ENCODE data around the gene UGGT2. TPM values are rescaled to one million over a fixed set of nuclear protein-coding genes. Genes with fewer than 3 reads are reported as not detected.
"Not testable (repeated sequence)": the region's sequence is repeated elsewhere in the genome, so short reads cannot be mapped to it uniquely, and the experiment has no call there.

Gene UGGT2
- polyA plus RNA-seq, 2 of the 4 experiments (the other 2 are of a cell fraction): 10.3 to 27.9 TPM

DNA sequence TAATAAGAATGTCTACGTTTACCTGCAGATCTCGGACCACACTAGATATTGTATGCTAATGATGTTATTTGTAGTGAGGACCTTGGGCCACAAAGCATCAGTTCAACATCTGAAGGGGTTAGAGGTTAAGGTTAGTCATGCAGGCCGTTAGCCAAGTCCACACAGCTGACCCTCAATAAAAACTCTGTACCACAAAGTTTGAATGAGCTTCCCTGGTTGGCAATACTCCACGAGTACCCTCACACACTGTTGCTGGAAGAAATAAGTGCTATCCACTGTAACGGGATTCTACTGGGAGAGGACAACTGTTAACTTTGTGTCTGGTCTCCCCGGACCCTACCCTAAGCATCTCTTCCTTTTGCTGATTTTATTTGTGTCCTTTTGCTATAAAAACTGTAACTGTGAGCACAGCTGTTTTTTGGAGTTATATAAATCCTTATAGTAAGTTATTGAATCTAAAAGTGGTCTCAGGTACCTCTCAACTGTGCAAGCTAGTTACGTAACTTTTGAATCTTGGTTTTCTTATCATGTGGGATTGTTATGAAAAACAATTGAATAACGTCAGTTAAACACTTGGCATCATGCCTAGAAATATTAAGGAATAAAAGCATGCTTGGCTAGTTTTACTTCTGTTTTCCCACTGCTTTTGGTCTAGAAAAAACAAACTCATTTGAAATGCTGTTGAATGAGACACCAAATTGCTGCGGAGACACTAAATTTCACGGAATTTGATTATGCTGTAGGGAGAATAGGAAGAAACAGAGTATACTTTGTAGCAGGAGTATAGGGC, 194.7 kb downstream of the UGGT2 start:
- no peak for ATAC-seq
- 89% methylated on average over 10 of the region's 10 CpGs for WGBS (ENCODE audit: missing lambda C conversion rate)
- TF ChIP-seq MYC (IDR thresholded peaks at IDR 0.05; ENCODE audit: borderline replicate concordance, low read length) (no peak), PHF8 (IDR thresholded peaks at IDR 0.05; ENCODE audit: borderline replicate concordance, low read depth) (no peak), FOSL2 (IDR thresholded peaks at IDR 0.05) (no peak), FOSL2 (CRISPR knock-in tag; IDR thresholded peaks at IDR 0.05) (no peak), HOXA7 (CRISPR knock-in tag; IDR thresholded peaks at IDR 0.05) (no peak), RFX5 (IDR thresholded peaks at IDR 0.05) (no peak), TFCP2L1 (CRISPR knock-in tag; IDR thresholded peaks at IDR 0.05) (no peak)
- TF ChIP-seq, protein P1, sequence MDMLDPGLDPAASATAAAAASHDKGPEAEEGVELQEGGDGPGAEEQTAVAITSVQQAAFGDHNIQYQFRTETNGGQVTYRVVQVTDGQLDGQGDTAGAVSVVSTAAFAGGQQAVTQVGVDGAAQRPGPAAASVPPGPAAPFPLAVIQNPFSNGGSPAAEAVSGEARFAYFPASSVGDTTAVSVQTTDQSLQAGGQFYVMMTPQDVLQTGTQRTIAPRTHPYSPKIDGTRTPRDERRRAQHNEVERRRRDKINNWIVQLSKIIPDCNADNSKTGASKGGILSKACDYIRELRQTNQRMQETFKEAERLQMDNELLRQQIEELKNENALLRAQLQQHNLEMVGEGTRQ (IDR thresholded peaks at IDR 0.05): no peak
- TF ChIP-seq, protein P2, sequence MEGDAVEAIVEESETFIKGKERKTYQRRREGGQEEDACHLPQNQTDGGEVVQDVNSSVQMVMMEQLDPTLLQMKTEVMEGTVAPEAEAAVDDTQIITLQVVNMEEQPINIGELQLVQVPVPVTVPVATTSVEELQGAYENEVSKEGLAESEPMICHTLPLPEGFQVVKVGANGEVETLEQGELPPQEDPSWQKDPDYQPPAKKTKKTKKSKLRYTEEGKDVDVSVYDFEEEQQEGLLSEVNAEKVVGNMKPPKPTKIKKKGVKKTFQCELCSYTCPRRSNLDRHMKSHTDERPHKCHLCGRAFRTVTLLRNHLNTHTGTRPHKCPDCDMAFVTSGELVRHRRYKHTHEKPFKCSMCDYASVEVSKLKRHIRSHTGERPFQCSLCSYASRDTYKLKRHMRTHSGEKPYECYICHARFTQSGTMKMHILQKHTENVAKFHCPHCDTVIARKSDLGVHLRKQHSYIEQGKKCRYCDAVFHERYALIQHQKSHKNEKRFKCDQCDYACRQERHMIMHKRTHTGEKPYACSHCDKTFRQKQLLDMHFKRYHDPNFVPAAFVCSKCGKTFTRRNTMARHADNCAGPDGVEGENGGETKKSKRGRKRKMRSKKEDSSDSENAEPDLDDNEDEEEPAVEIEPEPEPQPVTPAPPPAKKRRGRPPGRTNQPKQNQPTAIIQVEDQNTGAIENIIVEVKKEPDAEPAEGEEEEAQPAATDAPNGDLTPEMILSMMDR (IDR thresholded peaks at IDR 0.05): no peak
- no peak for DNase-seq (ENCODE audit: low read depth in 1 of 2, low spot score in 1 of 2)
- Histone ChIP-seq H3K4me1 (no peaks in the 10 kb centered on the region), H3K4me3 (no peak overlapping the region), H3K9me3 (no peaks in the 10 kb centered on the region), H3K27ac (no peak overlapping the region), H3K4me2 (no peak overlapping the region)
- ChIA-PET POLR2A (no interaction called here), CTCF (interaction anchor here (1.3 kb wide), 1 partner anchor 25 kb away, joined by 4 read pairs; no protein-coding TSS in a partner anchor)
- FAIRE-seq: no peak

DNA sequence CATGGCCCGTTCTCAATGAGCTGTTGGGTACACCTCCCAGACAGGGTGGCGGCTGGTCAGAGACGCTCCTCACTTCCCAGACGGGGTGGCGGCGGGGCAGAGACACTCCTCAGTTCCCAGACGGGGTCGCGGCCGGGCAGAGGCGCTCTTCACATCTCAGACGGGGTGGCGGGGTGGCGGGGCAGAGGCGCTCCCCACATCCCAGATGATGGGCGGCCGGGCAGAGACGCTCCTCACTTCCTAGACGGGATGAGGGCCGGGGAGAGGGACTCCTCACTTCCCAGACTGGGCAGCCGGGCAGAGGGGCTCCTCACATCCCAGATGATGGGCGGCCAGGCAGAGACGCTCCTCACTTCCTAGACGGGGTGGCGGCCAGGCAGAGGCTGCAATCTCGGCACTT, 207.5 kb downstream of the UGGT2 start:
- H3K4me2 ChIP-seq; H3K9me3 ChIP-seq; H3K4me3 ChIP-seq; FAIRE-seq; CTCF ChIA-PET; H3K4me1 ChIP-seq; ATAC-seq; DNase-seq (ENCODE audit: low read depth in 1 of 2, low spot score in 1 of 2); H3K27ac ChIP-seq; POLR2A ChIA-PET: not testable (repeated sequence)
- 100% methylated on average over 2 of the region's 26 CpGs for WGBS (ENCODE audit: missing lambda C conversion rate)

DNA sequence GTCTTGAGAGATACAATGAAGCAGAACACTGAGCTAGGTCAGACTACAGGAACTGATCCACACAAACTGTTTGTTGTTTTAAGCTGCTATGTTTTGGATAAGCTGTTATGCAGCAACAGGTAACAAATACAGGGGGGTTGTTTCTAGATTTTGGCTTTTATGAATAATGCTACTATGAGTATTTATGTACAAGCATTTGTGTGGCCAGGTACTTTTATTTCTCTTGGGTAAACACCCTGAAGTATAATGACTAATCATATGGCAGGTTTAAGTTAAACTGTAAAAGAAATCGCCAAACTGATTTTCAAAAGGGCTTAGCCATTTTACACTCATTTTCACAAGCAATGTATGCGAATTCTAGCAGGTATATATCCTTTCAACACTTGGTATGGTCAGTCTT, 210.3 kb downstream of the UGGT2 start:
- Histone ChIP-seq H3K4me3 (no peak overlapping the region), H3K4me1 (no peaks in the 10 kb centered on the region), H3K9me3 (no peaks in the 10 kb centered on the region), H3K27ac (no peak overlapping the region), H3K4me2 (no peak overlapping the region)
- ATAC-seq (no peak), DNase-seq (ENCODE audit: low read depth in 1 of 2, low spot score in 1 of 2) (no peak), FAIRE-seq (no peak)
- TF ChIP-seq NPAS2 (CRISPR knock-in tag; IDR thresholded peaks at IDR 0.05; ENCODE audit: borderline replicate concordance) (no peak), JUNB (IDR thresholded peaks at IDR 0.05) (no peak)
- TF ChIP-seq, protein P1 (IDR thresholded peaks at IDR 0.05): no peak
- ChIA-PET POLR2A (no interaction called here), CTCF (interaction anchor here (1.7 kb wide), 1 partner anchor 9 kb away, joined by 4 read pairs; no protein-coding TSS in a partner anchor)
- 75% methylated on average over 2 of the region's 2 CpGs for WGBS (ENCODE audit: missing lambda C conversion rate)

DNA sequence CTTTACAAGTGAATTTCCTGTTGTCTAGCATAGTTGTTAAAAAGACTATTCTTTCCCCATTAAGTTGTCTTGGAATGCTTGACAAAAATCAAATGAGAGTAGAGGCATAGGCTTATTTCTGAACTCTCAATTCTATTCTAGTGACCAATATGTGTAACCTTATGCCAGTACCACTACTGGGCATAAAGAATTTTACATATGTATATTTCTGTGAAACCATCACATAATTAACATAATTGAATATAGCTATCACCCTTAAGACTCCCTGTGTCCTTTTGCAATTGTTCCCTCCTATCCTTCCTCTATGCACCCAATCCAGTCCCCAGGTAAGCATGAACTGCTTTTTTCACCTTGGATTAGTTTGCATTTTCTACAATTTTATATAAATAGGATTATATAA, 211.3 kb downstream of the UGGT2 start:
- ChIA-PET POLR2A (no interaction called here), CTCF (no interaction called here)
- DNase-seq (ENCODE audit: low read depth in 1 of 2, low spot score in 1 of 2) (no peak), ATAC-seq (no peak), FAIRE-seq (no peak)
- no peak overlapping the region for H3K4me3 ChIP-seq
- no peak overlapping the region for H3K4me2 ChIP-seq
- H3K27ac ChIP-seq: no peak overlapping the region
- no peaks in the 10 kb centered on the region for H3K9me3 ChIP-seq
- no peaks in the 10 kb centered on the region for H3K4me1 ChIP-seq
- TF ChIP-seq, protein P3, sequence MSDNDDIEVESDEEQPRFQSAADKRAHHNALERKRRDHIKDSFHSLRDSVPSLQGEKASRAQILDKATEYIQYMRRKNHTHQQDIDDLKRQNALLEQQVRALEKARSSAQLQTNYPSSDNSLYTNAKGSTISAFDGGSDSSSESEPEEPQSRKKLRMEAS (IDR thresholded peaks at IDR 0.05): no peak
- TF ChIP-seq ESRRA (IDR thresholded peaks at IDR 0.05; ENCODE audit: borderline replicate concordance, low read length) (no peak), CBX2 (IDR thresholded peaks at IDR 0.05; ENCODE audit: borderline replicate concordance, low read depth) (no peak), RFX5 (IDR thresholded peaks at IDR 0.05) (no peak), CEBPB (IDR thresholded peaks at IDR 0.05) (no peak), HEYL (CRISPR knock-in tag; IDR thresholded peaks at IDR 0.05) (no peak), EHF (CRISPR knock-in tag; IDR thresholded peaks at IDR 0.05) (no peak), HOXA7 (CRISPR knock-in tag; IDR thresholded peaks at IDR 0.05) (no peak), EHMT2 (IDR thresholded peaks at IDR 0.05; ENCODE audit: low read depth) (no peak), MYC (IDR thresholded peaks at IDR 0.05; ENCODE audit: borderline replicate concordance, low read length) (no peak), HOXB5 (CRISPR knock-in tag; IDR thresholded peaks at IDR 0.05) (no peak), ZSCAN20 (CRISPR knock-in tag; IDR thresholded peaks at IDR 0.05) (no peak), POLR2A (IDR thresholded peaks at IDR 0.05; ENCODE audit: low read length) (no peak), SREBF2 (IDR thresholded peaks at IDR 0.05) (no peak), NR3C1 (IDR thresholded peaks at IDR 0.05) (no peak)
- TF ChIP-seq, protein P2 (IDR thresholded peaks at IDR 0.05): no peak
- TF ChIP-seq, protein P4, sequence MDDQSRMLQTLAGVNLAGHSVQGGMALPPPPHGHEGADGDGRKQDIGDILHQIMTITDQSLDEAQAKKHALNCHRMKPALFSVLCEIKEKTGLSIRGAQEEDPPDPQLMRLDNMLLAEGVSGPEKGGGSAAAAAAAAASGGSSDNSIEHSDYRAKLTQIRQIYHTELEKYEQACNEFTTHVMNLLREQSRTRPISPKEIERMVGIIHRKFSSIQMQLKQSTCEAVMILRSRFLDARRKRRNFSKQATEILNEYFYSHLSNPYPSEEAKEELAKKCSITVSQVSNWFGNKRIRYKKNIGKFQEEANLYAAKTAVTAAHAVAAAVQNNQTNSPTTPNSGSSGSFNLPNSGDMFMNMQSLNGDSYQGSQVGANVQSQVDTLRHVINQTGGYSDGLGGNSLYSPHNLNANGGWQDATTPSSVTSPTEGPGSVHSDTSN (IDR thresholded peaks at IDR 0.05): no peak

Data from A549 (cell line).